SK-N-SH treated with all-trans-retinoic acid at 6 μM for 48 hours (cell line): ENCODE data around the gene AXIN1.

ENCODE experiments used
- CREB5 ChIP-seq: fragments of 250-450 bp; sonication (Bioruptor Pico); IDR thresholded peaks from 2 replicates; pipeline ENCODE4 v1.5.1; 2020; ENCODE audit warnings: low read depth, mild to moderate bottlenecking, moderate library complexity
- CSDC2 ChIP-seq: fragments of 250-450 bp; sonication (Bioruptor Pico); IDR thresholded peaks from 2 replicates; pipeline ENCODE4 v1.5.0; 2020; ENCODE audit warnings: mild to moderate bottlenecking, moderate library complexity
- CSRNP3 ChIP-seq: fragments of 250-450 bp; sonication (Bioruptor Pico); IDR thresholded peaks from 2 replicates; pipeline ENCODE4 v1.5.1; 2021; ENCODE audit warnings: mild to moderate bottlenecking, moderate library complexity
- PATZ1 ChIP-seq: fragments of 250-450 bp; sonication (Bioruptor Pico); IDR thresholded peaks from 2 replicates; pipeline ENCODE4 v1.8.0; 2020; ENCODE audit warnings: mild to moderate bottlenecking, moderate library complexity, borderline replicate concordance
- POU6F1 ChIP-seq: fragments of 250-450 bp; sonication (Bioruptor Pico); IDR thresholded peaks from 2 replicates; pipeline ENCODE4 v1.8.0; 2021; ENCODE audit warnings: low read depth, mild to moderate bottlenecking, moderate library complexity, borderline replicate concordance
- ZFP3 ChIP-seq: fragments of 250-450 bp; sonication (Bioruptor Pico); IDR thresholded peaks from 2 replicates; pipeline ENCODE4 v1.5.0; 2020; ENCODE audit warnings: mild to moderate bottlenecking, moderate library complexity
- ZNF565 ChIP-seq: fragments of 450-650 bp; formaldehyde crosslinking; conservative IDR thresholded peaks from 2 replicates; pipeline ENCODE4 v1.5.0; 2020; ENCODE audit warnings: low read depth, mild to moderate bottlenecking, moderate library complexity

- TF ChIP-seq ZFP3 (CRISPR knock-in tag) (no peak), PATZ1 (CRISPR knock-in tag) (no peak), CREB5 (CRISPR knock-in tag) (no peak), ZNF565 (CRISPR knock-in tag) (no peak), CSDC2 (no peak), CSRNP3 (no peak), POU6F1 (CRISPR knock-in tag) (no peak)
These were observed 63.0 kb downstream of the AXIN1 start for GRCh38 chr16:289395-289997.
